ENCODE results near the gene PIGR. TPM values are rescaled to one million over a fixed set of nuclear protein-coding genes. Genes with fewer than 3 reads are reported as not detected.

Gene PIGR
- total and polyA plus RNA-seq, 2 of the 4 experiments (the other 2 are of a cell fraction) = not detected

- Histone ChIP-seq H4K20me1 (ENCODE audit: insufficient read depth, low read length) (no peaks in the 10 kb centered on the region), H2AFZ (replicated peaks; ENCODE audit: low read length, poor library complexity) (peak overlapping the region; percentile 8), H2AK9ac (replicated peaks; ENCODE audit: low read depth, low read length, poor library complexity) (no peak overlapping the region), H3K9ac (ENCODE audit: low read depth, low read length) (no peak overlapping the region), H4K5ac (ENCODE audit: low read depth, low read length) (no peak overlapping the region), H3K9me1 (ENCODE audit: insufficient read depth, low read length) (no peaks in the 10 kb centered on the region; the same call in 1 of the 2 replicates), H2BK5ac (ENCODE audit: low read depth, low read length, poor library complexity, severe bottlenecking) (no peak overlapping the region), H3K4ac (ENCODE audit: low read depth, low read length) (no peak overlapping the region; the same call in 1 of the 2 replicates), H3K9me3 (ENCODE audit: control insufficient read depth, insufficient read depth, low read length) (no peaks in the 10 kb centered on the region), H3K27ac (ENCODE audit: insufficient read depth, low read length) (no peak overlapping the region), H3K4me3 (ENCODE audit: insufficient read depth, low read depth, low read length) (no peak overlapping the region), H3K4me1 (ENCODE audit: control insufficient read depth, insufficient read depth, low read length) (no peaks in the 10 kb centered on the region), H2BK15ac (ENCODE audit: low read depth, low read length) (no peak overlapping the region), H3K18ac (ENCODE audit: low read depth, low read length) (no peak overlapping the region), H3K56ac (ENCODE audit: extremely low read depth, insufficient read depth, low read length) (no peak overlapping the region), H3K14ac (replicated peaks; ENCODE audit: low read depth, low read length) (no peak overlapping the region), H3K36me3 (ENCODE audit: control insufficient read depth, insufficient read depth, low read length) (no peaks in the 10 kb centered on the region), H3K79me1 (ENCODE audit: low read depth in 1 of 2, low read length in 2 of 2) (no peaks in the 10 kb centered on the region), H2BK20ac (ENCODE audit: low read depth, low read length) (no peak overlapping the region), H3K4me2 (ENCODE audit: low read depth, low read length) (no peak overlapping the region), H4K91ac (ENCODE audit: insufficient read depth, low read depth, low read length) (no peak overlapping the region), H2AK5ac (ENCODE audit: low read depth, low read length) (no peak overlapping the region), H3K27me3 (ENCODE audit: control insufficient read depth, insufficient read depth, low read length) (peaks cover 35% of the 10 kb centered on the region), H2BK120ac (ENCODE audit: low read depth, low read length) (no peak overlapping the region), H4K8ac (ENCODE audit: low read depth in 2 of 2, low read length in 2 of 2) (no peak overlapping the region), H3K23ac (ENCODE audit: low read depth, low read length) (no peak overlapping the region)
- intact Hi-C loops (cut with micrococcal nuclease) = no loop called here
- TF ChIP-seq RFX5 (IDR thresholded peaks at IDR 0.05; ENCODE audit: low read depth, low read length) (no peak), NFE2L2 (IDR thresholded peaks at IDR 0.05; ENCODE audit: low read depth, low read length) (no peak), RCOR1 (IDR thresholded peaks at IDR 0.05; ENCODE audit: insufficient replicate concordance, low read length) (no peak), ELK1 (IDR thresholded peaks at IDR 0.05; ENCODE audit: borderline replicate concordance, low read depth, low read length) (no peak), CEBPB (IDR thresholded peaks at IDR 0.05; ENCODE audit: low read depth, low read length) (no peak), POLR2A (IDR thresholded peaks at IDR 0.05; ENCODE audit: low read depth, low read length) (no peak)
- CTCF ChIA-PET = no interaction called here
- in situ Hi-C loops (cut with MboI; ENCODE audit: low sequenced_read_pairs) = no loop called here
- BruUV-seq (replicated peaks) = no TSS peak
- DNase-seq = no peak
- POLR2A ChIA-PET (ENCODE audit: unreplicated experiment) = no interaction called here
- ATAC-seq (ENCODE audit: low read depth) = no peak
- dilution Hi-C loops (cut with HindIII; ENCODE audit: low sequenced_read_pairs, unreplicated experiment) = no loop called here
- no CpG with 5 or more reads among the region's 7 CpGs for WGBS, 2 experiments (ENCODE audit: extremely low coverage in 2 of 2, insufficient read length in 1 of 2)
Observed at GRCh38 chr1:206962272-206962671, 16.0 kb upstream of the PIGR start.

All from IMR-90 (cell line).